Esophagus squamous epithelium (tissue), 4 donors: Measurements from ENCODE around the gene TXNDC17.

ENCODE experiments used
- CTCF ChIP-seq, 6 experiments: fragments of 450-650 bp in 4 of 6; fragments of 200-600 bp in 2 of 6; sonication (generic) in 2 of 6; IDR thresholded peaks; one replicate each; pipeline ENCODE4 v1.5.1; 2016 to 2019; ENCODE audit warnings: antibody characterized with exemption in 6 of 6, mild to moderate bottlenecking in 4 of 6, moderate library complexity in 4 of 6
- POLR2A ChIP-seq, 4 donors: fragments of 450-650 bp; IDR thresholded peaks; one replicate each; pipeline ENCODE4 v1.6.1; 2017; ENCODE audit warnings: antibody characterized with exemption in 4 of 4, mild to moderate bottlenecking in 4 of 4, moderate library complexity in 3 of 4

GRCh38 chr17:6670999-6671398 is 30.1 kb downstream of the TXNDC17 start:
- no peak for TF ChIP-seq POLR2A (IDR thresholded peaks at IDR 0.05)
- no peak for TF ChIP-seq CTCF (IDR thresholded peaks at IDR 0.05)
